ENCODE measurements around the gene CHRM5. TPM values are rescaled to one million over a fixed set of nuclear protein-coding genes. Genes with fewer than 3 reads are reported as not detected.

CHRM5 gene
- total RNA-seq, 1 donor from 2014 or later, result not detected

DNA sequence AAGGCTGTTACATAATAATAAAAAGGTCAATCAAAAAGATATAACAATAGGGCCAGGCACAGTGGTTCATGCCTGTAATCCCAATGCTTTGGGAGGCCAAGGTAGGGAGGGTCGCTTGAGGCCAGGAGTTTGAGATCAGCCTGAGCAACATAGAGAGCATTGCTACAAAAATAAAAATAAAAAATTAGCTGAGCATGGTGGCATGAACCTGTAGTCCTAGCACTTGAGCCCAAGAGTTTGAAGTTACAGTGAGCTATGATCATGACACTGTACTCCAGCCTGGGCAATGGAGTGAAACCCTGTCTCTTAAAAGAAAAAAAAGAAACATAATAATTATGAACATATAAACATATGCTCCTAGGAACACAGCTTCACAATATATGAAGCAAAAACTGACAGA is 41.4 kb downstream of the CHRM5 start:
- intact Hi-C loops (cut with DNase I), result no loop called here
- H3K27me3 ChIP-seq, result no peaks in the 10 kb centered on the region
- DNase-seq (ENCODE audit: low spot score in 2 of 2), result no peak
- no peaks in the 10 kb centered on the region for H3K4me1 ChIP-seq
- no peak overlapping the region for H3K27ac ChIP-seq
- no peaks in the 10 kb centered on the region for H3K9me3 ChIP-seq
- no peaks in the 10 kb centered on the region for H3K36me3 ChIP-seq
- TF ChIP-seq, protein P1, sequence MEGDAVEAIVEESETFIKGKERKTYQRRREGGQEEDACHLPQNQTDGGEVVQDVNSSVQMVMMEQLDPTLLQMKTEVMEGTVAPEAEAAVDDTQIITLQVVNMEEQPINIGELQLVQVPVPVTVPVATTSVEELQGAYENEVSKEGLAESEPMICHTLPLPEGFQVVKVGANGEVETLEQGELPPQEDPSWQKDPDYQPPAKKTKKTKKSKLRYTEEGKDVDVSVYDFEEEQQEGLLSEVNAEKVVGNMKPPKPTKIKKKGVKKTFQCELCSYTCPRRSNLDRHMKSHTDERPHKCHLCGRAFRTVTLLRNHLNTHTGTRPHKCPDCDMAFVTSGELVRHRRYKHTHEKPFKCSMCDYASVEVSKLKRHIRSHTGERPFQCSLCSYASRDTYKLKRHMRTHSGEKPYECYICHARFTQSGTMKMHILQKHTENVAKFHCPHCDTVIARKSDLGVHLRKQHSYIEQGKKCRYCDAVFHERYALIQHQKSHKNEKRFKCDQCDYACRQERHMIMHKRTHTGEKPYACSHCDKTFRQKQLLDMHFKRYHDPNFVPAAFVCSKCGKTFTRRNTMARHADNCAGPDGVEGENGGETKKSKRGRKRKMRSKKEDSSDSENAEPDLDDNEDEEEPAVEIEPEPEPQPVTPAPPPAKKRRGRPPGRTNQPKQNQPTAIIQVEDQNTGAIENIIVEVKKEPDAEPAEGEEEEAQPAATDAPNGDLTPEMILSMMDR (IDR thresholded peaks at IDR 0.05), result no peak
- no peak overlapping the region for H3K4me3 ChIP-seq

DNA sequence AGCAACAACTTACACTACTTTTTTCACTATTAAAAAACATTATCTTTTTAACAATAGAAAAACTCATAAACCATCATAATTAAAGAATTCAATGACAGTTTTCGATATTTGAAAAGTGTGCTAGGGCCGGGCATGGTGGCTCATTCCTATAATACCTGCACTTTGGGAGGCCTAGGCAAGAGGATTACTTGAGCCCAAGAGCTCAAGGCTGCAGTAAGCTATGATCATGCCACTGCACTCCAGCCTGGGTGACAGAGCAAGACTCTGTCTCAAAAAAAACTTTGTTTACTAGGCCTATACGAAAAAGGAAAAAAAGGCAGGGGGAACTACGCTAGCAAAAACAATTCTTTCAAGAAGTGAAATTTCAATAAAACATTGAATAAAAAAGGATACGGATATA is 42.6 kb downstream of the CHRM5 start:
- Histone ChIP-seq H3K27me3 (no peaks in the 10 kb centered on the region), H3K4me1 (no peaks in the 10 kb centered on the region), H3K36me3 (no peaks in the 10 kb centered on the region), H3K4me3 (no peak overlapping the region), H3K9me3 (no peaks in the 10 kb centered on the region), H3K27ac (no peak overlapping the region)
- TF ChIP-seq, protein P1 (IDR thresholded peaks at IDR 0.05), result no peak
- no peak for DNase-seq (ENCODE audit: low spot score in 2 of 2)
- intact Hi-C loops (cut with DNase I), result no loop called here

DNA sequence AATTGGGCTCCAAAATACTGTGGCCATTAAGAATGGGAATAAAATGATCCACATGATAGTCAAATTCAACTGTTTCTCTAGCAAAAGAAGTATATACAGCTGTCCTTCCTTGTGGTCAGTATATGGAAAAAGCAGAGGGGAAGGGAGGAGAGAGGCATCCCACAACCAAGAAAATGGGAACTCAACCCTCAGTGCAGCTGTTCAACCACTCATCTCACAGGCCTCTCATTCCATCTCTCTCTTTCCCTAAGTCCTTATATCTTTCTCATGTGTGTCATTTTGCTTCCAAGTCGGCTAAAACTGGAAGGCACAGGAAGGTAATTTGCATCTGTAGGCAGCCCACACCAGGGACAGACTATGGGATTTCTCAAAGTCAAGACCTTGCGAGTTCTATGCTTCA is 43.2 kb downstream of the CHRM5 start:
- DNase-seq (ENCODE audit: low spot score in 2 of 2), result no peak
- no peaks in the 10 kb centered on the region for H3K9me3 ChIP-seq
- TF ChIP-seq, protein P1 (IDR thresholded peaks at IDR 0.05), result no peak
- H3K27ac ChIP-seq, result no peak overlapping the region
- H3K4me3 ChIP-seq, result no peak overlapping the region
- no peaks in the 10 kb centered on the region for H3K4me1 ChIP-seq
- intact Hi-C loops (cut with DNase I), result no loop called here
- no peaks in the 10 kb centered on the region for H3K36me3 ChIP-seq
- no peaks in the 10 kb centered on the region for H3K27me3 ChIP-seq

- H3K27me3 ChIP-seq, result no peaks in the 10 kb centered on the region
- H3K27ac ChIP-seq, result no peak overlapping the region
- no peaks in the 10 kb centered on the region for H3K4me1 ChIP-seq
- TF ChIP-seq, protein P1 (IDR thresholded peaks at IDR 0.05), result no peak
- intact Hi-C loops (cut with DNase I), result no loop called here
- no peaks in the 10 kb centered on the region for H3K9me3 ChIP-seq
- DNase-seq (ENCODE audit: low spot score in 2 of 2), result no peak
- H3K4me3 ChIP-seq, result no peak overlapping the region
- H3K36me3 ChIP-seq, result no peaks in the 10 kb centered on the region
Observed at GRCh38 chr15:34012461-34013028, 44.2 kb downstream of the CHRM5 start.

DNA sequence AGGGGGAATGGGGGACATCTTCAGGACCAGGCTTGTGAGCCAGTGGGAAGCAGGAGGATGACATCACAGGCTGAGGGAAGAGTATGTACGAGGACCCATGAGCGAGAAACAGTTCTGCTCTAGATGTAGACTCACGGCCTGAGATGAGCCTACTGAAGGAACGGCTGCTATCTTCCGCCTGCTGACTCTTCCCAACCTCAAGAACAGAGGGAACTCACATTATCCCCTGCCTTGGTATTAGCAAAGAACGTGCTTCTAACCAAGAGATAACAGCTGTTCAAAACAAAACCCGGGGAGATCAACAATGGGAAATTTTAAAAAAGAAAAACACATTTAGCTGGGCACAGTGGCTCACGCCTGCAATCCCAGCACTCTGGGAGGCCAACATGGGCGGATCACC is 45.4 kb downstream of the CHRM5 start:
- Histone ChIP-seq H3K27ac (no peak overlapping the region), H3K27me3 (no peaks in the 10 kb centered on the region)
- intact Hi-C loops (cut with DNase I), result no loop called here

More for the DNA sequence above, 45.4 kb downstream of the CHRM5 start:
- no peaks in the 10 kb centered on the region for H3K9me3 ChIP-seq
- no peaks in the 10 kb centered on the region for H3K36me3 ChIP-seq
- H3K4me3 ChIP-seq, result no peak overlapping the region
- DNase-seq (ENCODE audit: low spot score in 2 of 2), result no peak
- H3K4me1 ChIP-seq, result no peaks in the 10 kb centered on the region
- TF ChIP-seq, protein P1 (IDR thresholded peaks at IDR 0.05), result no peak
